ENCODE results near the gene TNFRSF4. TPM values are rescaled to one million over a fixed set of nuclear protein-coding genes. Genes with fewer than 3 reads are reported as not detected.

Gene TNFRSF4
- total RNA-seq, 4 donors from 2014 or later, result 1.5 to 4.5 (median 3.2) TPM

- intact Hi-C loops (cut with DNase I), result no loop called here
- Histone ChIP-seq H3K4me1 (peaks cover 17 to 34% of the 10 kb centered on the region in 2 donors), H3K36me3 (no peaks in the 10 kb centered on the region), H3K4me3 (replicated peaks in 1 of 3) (no peak overlapping the region), H3K9me3 (no peaks in the 10 kb centered on the region), H3K27ac (no peak overlapping the region), H3K27me3 (no peaks in the 10 kb centered on the region)
- TF ChIP-seq POLR2A (IDR thresholded peaks at IDR 0.05) (no peak), CTCF (IDR thresholded peaks at IDR 0.05) (no peak)
- 77 to 82% methylated on average over 11 to 16 of the region's 17 CpGs for WGBS, 2 donors
- no peak for DNase-seq
These were observed 52.3 kb downstream of the TNFRSF4 start for GRCh38 chr1:1161683-1162079.

MicroRNAs within 50 kb of the gene (microRNA counts, 767-probe panel; counts per million panel counts)
- microRNA hsa-miR-200a-3p (3,272 to 5,943 counts per million in 2 donors), microRNA hsa-miR-200b-3p (3,916 to 7,122 counts per million in 2 donors), microRNA hsa-miR-429 (2,582 to 4,640 counts per million in 2 donors)

Small RNA genes within 50 kb of the gene (microRNA-seq; reads per million reads assigned to microRNA genes)
- gene MIR200A (645 reads per million, percentile 74 among the genes with 10 or more reads in this experiment), gene MIR200B (3,012 reads per million, percentile 89 among the genes with 10 or more reads in this experiment), gene MIR429 (375 reads per million, percentile 68 among the genes with 10 or more reads in this experiment)

Small RNA genes within 50 kb of the gene (small RNA-seq; reads per million reads assigned to genes)
- gene MIR200A (1.9 reads per million, percentile 54 among the genes with 10 or more reads in this experiment), gene MIR200B (18.9 reads per million, percentile 94 among the genes with 10 or more reads in this experiment), gene MIR429 (not detected)

Other genes with a start within 250 kb of the TNFRSF4 start
- gene PLEKHN1, start 247.7 kb downstream of the TNFRSF4 start, total RNA-seq, result under 1 TPM in 2 of 4 donors, not detected in 2; 0.25 to 0.27 TPM
- gene PERM1, start 232.1 kb downstream of the TNFRSF4 start, total RNA-seq, result under 1 TPM in 1 of 4 donors, not detected in 3; 0.22 TPM
- 10 to 100 TPM in 3 of 4 donors, 1 to 10 TPM in 1; 5.0 to 29.2 (median 18.6) TPM for gene HES4, start 214.1 kb downstream of the TNFRSF4 start, total RNA-seq
- gene ISG15, start 200.7 kb downstream of the TNFRSF4 start, total RNA-seq, result 10 to 100 TPM; 18.5 to 57.5 (median 37.8) TPM
- gene AGRN, start 194.0 kb downstream of the TNFRSF4 start, total RNA-seq, result 100 to 1,000 TPM in 3 of 4 donors, 10 to 100 TPM in 1; 68.3 to 147 (median 129) TPM
- not detected for gene RNF223, start 139.8 kb downstream of the TNFRSF4 start, total RNA-seq
- 10 to 100 TPM; 10.3 to 27.6 (median 19.6) TPM for gene C1orf159, start 98.1 kb downstream of the TNFRSF4 start, total RNA-seq
- under 1 TPM in 2 of 4 donors, not detected in 2; 0.13 to 0.29 TPM for gene TTLL10, start 40.3 kb downstream of the TNFRSF4 start, total RNA-seq
- under 1 TPM in 2 of 4 donors, not detected in 2; 0.49 to 0.67 TPM for gene TNFRSF18, start 7.6 kb downstream of the TNFRSF4 start, total RNA-seq
- gene SDF4, start 17.8 kb upstream of the TNFRSF4 start, total RNA-seq, result 100 to 1,000 TPM; 109 to 144 (median 138) TPM
- gene B3GALT6, start 18.1 kb upstream of the TNFRSF4 start, total RNA-seq, result 10 to 100 TPM; 18.0 to 32.2 (median 25.5) TPM
- under 1 TPM in 1 of 4 donors, not detected in 3; 0.83 TPM for gene C1QTNF12, start 32.6 kb upstream of the TNFRSF4 start, total RNA-seq
- gene UBE2J2, start 59.7 kb upstream of the TNFRSF4 start, total RNA-seq, result 10 to 100 TPM; 33.0 to 58.4 (median 36.2) TPM
- gene SCNN1D, start 66.3 kb upstream of the TNFRSF4 start, total RNA-seq, result 1 to 10 TPM in 3 of 4 donors, under 1 TPM in 1; 0.73 to 3.2 (median 1.6) TPM
- 10 to 100 TPM; 31.6 to 51.2 (median 42.1) TPM for gene ACAP3, start 93.8 kb upstream of the TNFRSF4 start, total RNA-seq
- gene PUSL1, start 94.4 kb upstream of the TNFRSF4 start, total RNA-seq, result 10 to 100 TPM; 24.0 to 41.4 (median 28.0) TPM
- 100 to 1,000 TPM in 2 of 4 donors, 10 to 100 TPM in 2; 68.9 to 116 (median 94.7) TPM for gene INTS11, start 110.5 kb upstream of the TNFRSF4 start, total RNA-seq
- 10 to 100 TPM; 16.7 to 37.3 (median 24.3) TPM for gene CPTP, start 110.6 kb upstream of the TNFRSF4 start, total RNA-seq
- 1 to 10 TPM in 2 of 4 donors, under 1 TPM in 2; 0.11 to 1.4 (median 0.68) TPM for gene TAS1R3, start 117.1 kb upstream of the TNFRSF4 start, total RNA-seq
- gene DVL1, start 135.3 kb upstream of the TNFRSF4 start, total RNA-seq, result 10 to 100 TPM; 46.6 to 79.4 (median 61.7) TPM
- gene MXRA8, start 144.4 kb upstream of the TNFRSF4 start, total RNA-seq, result 100 to 1,000 TPM in 3 of 4 donors, 10 to 100 TPM in 1; 57.1 to 143 (median 106) TPM
- gene AURKAIP1, start 161.1 kb upstream of the TNFRSF4 start, total RNA-seq, result 100 to 1,000 TPM in 2 of 4 donors, 10 to 100 TPM in 2; 73.8 to 198 (median 105) TPM
- 100 to 1,000 TPM; 167 to 307 (median 215) TPM for gene CCNL2, start 185.2 kb upstream of the TNFRSF4 start, total RNA-seq
- 100 to 1,000 TPM; 123 to 199 (median 160) TPM for gene MRPL20, start 193.1 kb upstream of the TNFRSF4 start, total RNA-seq
- gene ANKRD65, start 207.1 kb upstream of the TNFRSF4 start, total RNA-seq, result 1 to 10 TPM; 2.0 to 3.2 (median 2.4) TPM
- 10 to 100 TPM; 11.4 to 52.0 (median 30.3) TPM for gene VWA1, start 221.5 kb upstream of the TNFRSF4 start, total RNA-seq
- 10 to 100 TPM in 2 of 4 donors, 1 to 10 TPM in 2; 4.9 to 29.9 (median 15.1) TPM for gene ATAD3C, start 235.5 kb upstream of the TNFRSF4 start, total RNA-seq

All from thyroid gland (tissue), 4 donors.